Skeletal muscle tissue (tissue), 4 donors: ENCODE results near the gene ELF4. TPM values are rescaled to one million over a fixed set of nuclear protein-coding genes. Genes with fewer than 3 reads are reported as not detected.

Experiments
- H3K27ac ChIP-seq: one replicate; pipeline ENCODE4 v1.7.0; 2013; ENCODE audit warnings: mild to moderate bottlenecking, low read depth, low read length, inconsistent platforms
- H3K27me3 ChIP-seq, 3 donors: one replicate each; pipeline ENCODE4 v1.7.0; 2013; ENCODE audit warnings: low read length in 3 of 3; ENCODE audit not compliant: control insufficient read depth in 3 of 3, insufficient read depth in 3 of 3
- H3K36me3 ChIP-seq, 3 donors: one replicate each; pipeline ENCODE4 v1.7.0; 2013; ENCODE audit warnings: low read length in 3 of 3; ENCODE audit not compliant: control insufficient read depth in 3 of 3, insufficient read depth in 3 of 3
- H3K4me1 ChIP-seq, 3 donors: one replicate each; pipeline ENCODE4 v1.7.0; 2013; ENCODE audit warnings: low read length in 3 of 3, mild to moderate bottlenecking in 3 of 3; ENCODE audit not compliant: control insufficient read depth in 3 of 3, insufficient read depth in 3 of 3
- H3K4me3 ChIP-seq, 3 donors: one replicate each; pipeline ENCODE4 v1.7.0; 2013; ENCODE audit warnings: low read length in 3 of 3
- H3K9ac ChIP-seq, 3 donors: one replicate each; pipeline ENCODE4 v1.7.0; 2013; ENCODE audit warnings: low read length in 3 of 3, mild to moderate bottlenecking in 3 of 3, moderate library complexity in 2 of 3, low read depth in 1 of 3
- H3K9me3 ChIP-seq, 3 donors: one replicate each; pipeline ENCODE4 v1.7.0; 2013; ENCODE audit warnings: low read length in 3 of 3; ENCODE audit not compliant: control insufficient read depth in 3 of 3
- total RNA-seq: library from RNA; depleted of rRNA; stranded (reverse); fragments of >200 nt; gene quantifications from one replicate; pipeline ENCODE4 v1.2.3, GENCODE V29; 2014
- donor health status: Osteomylitis.

ELF4 gene
- total RNA-seq, 1 donor from 2014 or later: 5.7 TPM

DNA sequence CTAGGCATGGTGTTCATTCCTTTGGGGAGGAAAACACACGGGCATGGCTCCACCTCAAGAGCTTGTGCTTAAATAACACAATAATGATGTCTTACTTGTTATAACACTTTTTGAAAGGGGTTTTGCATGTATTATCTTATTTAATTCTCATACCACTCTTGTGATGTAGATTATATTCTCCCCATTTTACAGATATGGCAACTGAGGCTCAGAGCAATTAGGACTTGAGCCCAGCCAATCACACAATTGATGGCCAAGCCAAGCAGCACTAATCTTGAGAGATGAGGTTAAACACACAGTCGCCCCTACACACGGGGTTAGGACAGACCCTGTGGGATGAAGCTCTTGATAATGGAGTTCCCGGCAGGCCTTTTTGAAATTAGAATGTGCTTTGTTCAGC lies 82.7 kb downstream of the ELF4 start:
- no peaks in the 10 kb centered on the region for H3K9me3 ChIP-seq
- no peak overlapping the region for H3K27ac ChIP-seq
- no peak overlapping the region for H3K4me3 ChIP-seq
- H3K9ac ChIP-seq: no peak overlapping the region
- peaks cover 0 to 5% (median 4%) of the 10 kb centered on the region in 3 donors for H3K4me1 ChIP-seq
- peaks cover 0 to 2% (median 0%) of the 10 kb centered on the region in 3 donors for H3K27me3 ChIP-seq
- peaks cover 7 to 34% (median 11%) of the 10 kb centered on the region in 3 donors for H3K36me3 ChIP-seq

- H3K9me3 ChIP-seq: no peaks in the 10 kb centered on the region
- no peak overlapping the region for H3K9ac ChIP-seq
- H3K36me3 ChIP-seq: peaks cover 7 to 29% (median 11%) of the 10 kb centered on the region in 3 donors
- no peak overlapping the region for H3K27ac ChIP-seq
- peaks cover 0 to 5% (median 4%) of the 10 kb centered on the region in 3 donors for H3K4me1 ChIP-seq
- no peak overlapping the region for H3K4me3 ChIP-seq
- H3K27me3 ChIP-seq: peaks cover 0 to 2% (median 0%) of the 10 kb centered on the region in 3 donors
These were observed 85.0 kb downstream of the ELF4 start for GRCh38 chrX:130025256-130025655.

GRCh38 chrX:130024127-130024526 lies 86.2 kb downstream of the ELF4 start:
- H3K27me3 ChIP-seq: peaks cover 0 to 2% (median 0%) of the 10 kb centered on the region in 3 donors
- no peak overlapping the region for H3K27ac ChIP-seq
- H3K4me1 ChIP-seq: peaks cover 0 to 5% (median 4%) of the 10 kb centered on the region in 3 donors
- no peaks in the 10 kb centered on the region for H3K9me3 ChIP-seq
- H3K9ac ChIP-seq: no peak overlapping the region
- peak overlapping the region in 1 of 3 donors; percentile 6 for H3K4me3 ChIP-seq
- H3K36me3 ChIP-seq: peaks cover 4 to 26% (median 6%) of the 10 kb centered on the region in 3 donors

DNA sequence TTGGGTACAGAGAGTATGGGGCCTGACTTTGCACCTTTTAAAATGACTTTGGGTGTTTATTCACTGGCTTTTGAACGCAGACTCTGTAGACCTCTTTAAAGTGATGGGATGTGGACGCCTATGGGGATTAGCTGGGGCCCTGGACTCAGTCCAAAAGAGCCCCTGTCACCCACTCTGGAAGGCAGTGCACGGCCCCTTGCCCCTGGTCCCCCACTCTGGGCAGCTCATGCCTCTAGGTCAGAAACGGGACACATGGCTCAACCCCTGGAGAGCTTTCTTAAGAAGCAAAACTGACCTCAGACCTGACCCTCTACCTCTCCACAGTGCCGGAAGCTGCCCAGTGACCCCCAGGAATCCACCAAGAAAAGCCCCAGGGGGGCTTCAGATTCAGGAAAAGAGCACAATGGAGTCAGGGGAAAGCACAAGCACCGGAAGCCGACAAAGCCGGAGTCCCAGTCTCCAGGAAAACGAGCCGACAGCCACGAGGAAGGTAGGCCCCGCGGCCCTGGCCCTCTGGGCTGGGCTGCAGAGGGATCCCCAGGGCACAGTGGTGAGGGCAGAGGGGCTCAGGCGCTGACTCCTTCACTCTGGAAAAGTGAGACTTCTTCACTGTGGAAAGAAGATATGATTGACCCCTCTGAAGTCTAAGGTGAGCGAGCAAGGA lies 89.5 kb downstream of the ELF4 start:
- Histone ChIP-seq H3K36me3 (peaks cover 4 to 14% (median 9%) of the 10 kb centered on the region in 3 donors), H3K27ac (no peak overlapping the region), H3K4me1 (peaks cover 0 to 5% (median 4%) of the 10 kb centered on the region in 3 donors), H3K9ac (no peak overlapping the region), H3K27me3 (peaks cover 0 to 2% (median 0%) of the 10 kb centered on the region in 3 donors), H3K4me3 (no peak overlapping the region), H3K9me3 (no peaks in the 10 kb centered on the region)

GRCh38 chrX:130018143-130018542 lies 92.2 kb downstream of the ELF4 start:
- no peaks in the 10 kb centered on the region for H3K4me1 ChIP-seq
- H3K9me3 ChIP-seq: no peaks in the 10 kb centered on the region
- H3K27me3 ChIP-seq: peaks cover 0 to 2% (median 0%) of the 10 kb centered on the region in 3 donors
- H3K36me3 ChIP-seq: peaks cover 4 to 16% (median 7%) of the 10 kb centered on the region in 3 donors
- H3K27ac ChIP-seq: no peak overlapping the region
- H3K4me3 ChIP-seq: no peak overlapping the region
- no peak overlapping the region for H3K9ac ChIP-seq

DNA sequence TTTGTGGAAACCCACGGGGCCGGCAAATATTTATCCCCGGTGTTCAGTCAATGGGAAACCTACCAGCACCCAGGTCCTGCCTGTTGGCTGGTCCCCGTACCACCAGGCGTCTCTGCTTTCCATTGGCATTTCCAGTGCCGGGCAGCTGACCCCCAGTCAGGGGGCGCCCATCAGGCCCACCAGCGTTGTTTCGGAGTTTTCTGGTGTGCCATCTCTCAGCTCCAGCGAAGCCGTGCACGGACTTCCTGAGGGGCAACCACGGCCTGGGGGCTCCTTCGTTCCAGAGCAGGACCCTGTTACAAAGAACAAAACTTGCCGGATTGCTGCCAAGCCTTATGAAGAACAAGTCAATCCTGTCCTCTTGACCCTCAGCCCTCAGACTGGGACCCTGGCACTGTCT lies 95.1 kb downstream of the ELF4 start:
- H3K9ac ChIP-seq: no peak overlapping the region
- peaks cover 0 to 12% (median 7%) of the 10 kb centered on the region in 3 donors for H3K36me3 ChIP-seq
- H3K4me1 ChIP-seq: no peaks in the 10 kb centered on the region
- no peaks in the 10 kb centered on the region for H3K9me3 ChIP-seq
- H3K27me3 ChIP-seq: no peaks in the 10 kb centered on the region
- H3K4me3 ChIP-seq: no peak overlapping the region
- no peak overlapping the region for H3K27ac ChIP-seq

Other genes with a start within 250 kb of the ELF4 start
- gene UTP14A, start 204.3 kb downstream of the ELF4 start, total RNA-seq: 17.7 TPM
- gene BCORL1, start 127.9 kb downstream of the ELF4 start, total RNA-seq: 5.2 TPM
- 19.3 TPM for gene AIFM1, start 55.3 kb upstream of the ELF4 start, total RNA-seq
- 1.6 TPM for gene RAB33A, start 61.5 kb upstream of the ELF4 start, total RNA-seq
- gene ZNF280C, start 158.4 kb upstream of the ELF4 start, total RNA-seq: 5.7 TPM
- 5.7 TPM for gene SLC25A14, start 229.4 kb upstream of the ELF4 start, total RNA-seq